CD4-positive, alpha-beta memory T cell (primary cell): ENCODE results near the gene ZNF689. TPM values are rescaled to one million over a fixed set of nuclear protein-coding genes. Genes with fewer than 3 reads are reported as not detected.
A peak's percentile ranks its signal among the peaks of the same experiment; 100 is the strongest.

Experiments
- CTCF ChIA-PET: fragments of 350-600 bp; sonication (Branson Sonifier 250); formaldehyde crosslinking; loops from one replicate; lab custom pipeline; 2021; ENCODE audit warnings: inconsistent platforms; ENCODE audit not compliant: partially characterized antibody; lab: Charles Lee
- POLR2A ChIA-PET: fragments of 350-600 bp; sonication (Branson Sonifier 250); formaldehyde crosslinking; loops from one replicate; lab custom pipeline; 2021; ENCODE audit not compliant: partially characterized antibody; lab: Charles Lee
- DNase-seq, 5 donors: peaks; one replicate each; pipeline versions ENCODE4 v3.0.0 to v3.0.0-alpha.2; 2020 to 2022; ENCODE audit warnings: mixed read lengths in 1 of 5
- H3K27ac ChIP-seq: one replicate; pipeline ENCODE4 v1.7.0; 2013; ENCODE audit warnings: low read depth, low read length
- H3K27me3 ChIP-seq: 2 replicates; pipeline ENCODE4 v1.7.0; 2013; ENCODE audit warnings: mild to moderate bottlenecking, low read length, moderate library complexity; ENCODE audit not compliant: insufficient read depth
- H3K36me3 ChIP-seq: 2 replicates; pipeline ENCODE4 v1.7.0; 2013; ENCODE audit warnings: mild to moderate bottlenecking, low read length, moderate library complexity; ENCODE audit not compliant: insufficient read depth
- H3K4me1 ChIP-seq: 2 replicates; pipeline ENCODE4 v1.7.0; 2013; ENCODE audit warnings: mild to moderate bottlenecking, low read length, moderate library complexity; ENCODE audit not compliant: insufficient read depth
- H3K4me3 ChIP-seq, 2 donors: one replicate each; pipeline ENCODE4 v1.7.0; 2013; ENCODE audit warnings: low read length in 2 of 2, mild to moderate bottlenecking in 1 of 2
- H3K9me3 ChIP-seq, 2 donors: one replicate each; pipeline ENCODE4 v1.7.0; 2013; ENCODE audit warnings: low read length in 2 of 2, control low read depth in 1 of 2; ENCODE audit not compliant: control insufficient read depth in 1 of 2
- H3K27ac Mint-ChIP-seq, 7 donors: one replicate each; pipeline ENCODE4 v1.8.0; 2020 to 2021; ENCODE audit warnings: mixed read lengths in 7 of 7, mild to moderate bottlenecking in 6 of 7, inconsistent platforms in 3 of 7, moderate library complexity in 3 of 7
- H3K27me3 Mint-ChIP-seq, 2 donors: one replicate each; pipeline ENCODE4 v1.8.0; 2020 to 2021; ENCODE audit warnings: mixed read lengths in 2 of 2
- H3K36me3 Mint-ChIP-seq, 2 donors: one replicate each; pipeline ENCODE4 v1.8.0; 2020 to 2021; ENCODE audit warnings: mixed read lengths in 2 of 2, inconsistent platforms in 1 of 2, mild to moderate bottlenecking in 1 of 2
- H3K4me1 Mint-ChIP-seq, 4 donors: one replicate each; pipeline ENCODE4 v1.8.0; 2020 to 2021; ENCODE audit warnings: mixed read lengths in 4 of 4, mild to moderate bottlenecking in 1 of 4
- H3K4me3 Mint-ChIP-seq, 8 donors: one replicate each; pipeline ENCODE4 v1.8.0; 2020 to 2021; ENCODE audit warnings: mixed read lengths in 8 of 8, mild to moderate bottlenecking in 7 of 8, moderate library complexity in 6 of 8, inconsistent platforms in 3 of 8
- H3K9me3 Mint-ChIP-seq, 8 donors: one replicate each; pipeline ENCODE4 v1.8.0; 2020 to 2021; ENCODE audit warnings: mixed read lengths in 8 of 8, mild to moderate bottlenecking in 5 of 8, inconsistent platforms in 3 of 8, moderate library complexity in 1 of 8
- intact Hi-C: fragments of 100-400 bp; cut with micrococcal nuclease; formaldehyde crosslinking; loops from one replicate; pipeline ENCODE4 v1.15.1; 2023
- polyA plus RNA-seq, 2 donors: library from polyadenylated mRNA; unstranded; fragments of 300-500 nt; fragmentation: Illumina TruSeq; gene quantifications; one replicate each; pipeline ENCODE4 v1.2.3, GENCODE V29; 2021
- total RNA-seq, 2 experiments: library from RNA; stranded (reverse); gene quantifications; one replicate each; pipeline ENCODE4 v1.2.3, GENCODE V29; 2021

The ZNF689 gene
- total and polyA plus RNA-seq, 4 experiments from 2014 or later: 11.9 to 14.5 (median 13.3) TPM

DNA sequence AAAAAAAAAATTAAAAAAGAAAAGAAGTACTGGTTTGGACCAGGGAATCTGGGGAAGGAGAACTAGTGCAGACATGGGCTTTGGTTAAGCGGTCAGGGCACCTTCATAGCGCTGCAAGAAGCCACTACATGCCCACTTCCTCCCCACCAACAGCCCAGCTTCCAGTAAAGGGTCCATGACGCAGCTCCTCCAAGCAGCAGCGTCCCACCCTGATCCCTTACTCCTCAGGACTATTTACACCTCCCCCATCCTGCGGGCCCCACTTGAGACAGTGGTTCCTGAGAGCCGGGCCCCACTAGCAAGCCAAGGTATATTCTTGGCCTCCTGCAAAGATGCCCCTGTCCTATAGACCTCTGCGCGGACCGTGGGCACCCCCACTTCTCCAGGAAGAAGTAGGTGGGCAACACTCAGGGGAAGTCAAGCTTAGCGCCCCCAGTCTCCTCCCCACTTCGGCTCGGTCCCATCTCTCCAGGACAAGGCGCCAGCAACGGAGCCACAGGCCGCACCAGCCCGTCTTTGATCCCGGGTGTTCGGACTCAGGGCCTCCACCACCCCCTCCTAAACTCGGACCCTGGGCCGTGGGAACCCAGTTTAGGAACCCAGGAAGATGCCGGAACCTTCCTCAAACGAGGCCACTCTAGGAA lies 39.7 kb upstream of the ZNF689 start:
- POLR2A ChIA-PET: interaction anchor here (0.8 to 3.9 kb wide), 32 partner anchors 8 to 688 kb away, joined by 3 to 91 read pairs (median 5); partner anchors contain the start of genes ALDOA, DCTPP1, FBRS and FBXL19
- peaks cover 10 to 29% of the 10 kb centered on the region in 2 donors for H3K36me3 Mint-ChIP-seq
- no peaks in the 10 kb centered on the region for H3K27me3 ChIP-seq
- H3K4me3 Mint-ChIP-seq: peak overlapping the region; percentile 95 to 100 (median 99)
- intact Hi-C loops: loop anchor here (1.0 kb wide), 6 partner anchors 8 to 78 kb away; partner anchors contain the start of genes FBRS, ZNF689 and ZNF785
- peak overlapping the region; percentile 97 to 100 (median 99) for H3K27ac Mint-ChIP-seq
- H3K4me1 ChIP-seq: peaks cover 20% of the 10 kb centered on the region
- peaks cover 0 to 2% of the 10 kb centered on the region in 2 donors for H3K27me3 Mint-ChIP-seq
- H3K36me3 ChIP-seq: peaks cover 22% of the 10 kb centered on the region
- peaks cover 11 to 32% (median 18%) of the 10 kb centered on the region in 4 donors for H3K4me1 Mint-ChIP-seq
- CTCF ChIA-PET: interaction anchor here (0.8 to 2.4 kb wide), 17 partner anchors 9 to 948 kb away, joined by 3 to 11 read pairs (median 5); partner anchors contain the start of genes DCTPP1, ZNF689, ZNF747 and ZNF785
- no peaks in the 10 kb centered on the region for H3K9me3 ChIP-seq
- peak in 3 of 5 donors; percentile 12 to 20 (median 13) for DNase-seq
- H3K27ac ChIP-seq: peak overlapping the region; percentile 96
- H3K4me3 ChIP-seq: peak overlapping the region in 1 of 2 donors; percentile 99
- no peaks in the 10 kb centered on the region for H3K9me3 Mint-ChIP-seq

- H3K4me3 ChIP-seq: no peak overlapping the region
- no peaks in the 10 kb centered on the region for H3K27me3 ChIP-seq
- Mint-ChIP-seq H3K27ac (no peak overlapping the region), H3K27me3 (peaks cover 0 to 2% of the 10 kb centered on the region in 2 donors), H3K9me3 (no peaks in the 10 kb centered on the region), H3K36me3 (peaks cover 0 to 15% of the 10 kb centered on the region in 2 donors), H3K4me3 (no peak overlapping the region), H3K4me1 (peaks cover 7 to 22% (median 12%) of the 10 kb centered on the region in 4 donors)
- peaks cover 16% of the 10 kb centered on the region for H3K4me1 ChIP-seq
- no peaks in the 10 kb centered on the region for H3K9me3 ChIP-seq
- no peak overlapping the region for H3K27ac ChIP-seq
- POLR2A ChIA-PET: no interaction called here
- CTCF ChIA-PET: no interaction called here
- H3K36me3 ChIP-seq: peaks cover under 1% of the 10 kb centered on the region
- intact Hi-C loops: no loop called here
- DNase-seq: no peak
These were observed 37.0 kb upstream of the ZNF689 start for GRCh38 chr16:30647274-30647571.

DNA sequence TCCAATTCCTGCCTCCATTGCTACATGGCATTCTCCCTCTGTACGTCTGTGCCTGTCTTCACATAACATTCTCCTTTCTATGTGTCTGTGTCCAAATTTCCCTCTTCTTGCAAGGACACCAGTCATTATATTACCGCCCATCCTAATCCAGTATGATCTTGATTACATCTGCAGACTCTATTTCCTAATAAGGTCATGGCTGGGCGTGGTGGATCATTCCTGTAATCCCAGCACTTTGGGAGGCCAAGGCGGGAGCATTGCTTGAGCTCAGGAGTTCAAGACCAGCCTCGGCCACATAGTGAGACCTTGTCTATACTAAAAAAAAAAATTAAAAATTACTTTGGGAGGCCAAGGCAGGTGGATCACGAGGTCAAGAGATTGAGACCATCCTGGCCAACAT lies 35.5 kb upstream of the ZNF689 start:
- DNase-seq: no peak
- no peak overlapping the region for H3K4me3 ChIP-seq
- Mint-ChIP-seq H3K4me1 (peaks cover 2 to 11% (median 6%) of the 10 kb centered on the region in 4 donors), H3K27me3 (peaks cover 0 to 2% of the 10 kb centered on the region in 2 donors), H3K9me3 (no peaks in the 10 kb centered on the region), H3K36me3 (peaks cover 0 to 4% of the 10 kb centered on the region in 2 donors), H3K4me3 (no peak overlapping the region), H3K27ac (peak overlapping the region in 1 of 7 donors; percentile 17)
- no peaks in the 10 kb centered on the region for H3K36me3 ChIP-seq
- H3K27ac ChIP-seq: no peak overlapping the region
- no peaks in the 10 kb centered on the region for H3K9me3 ChIP-seq
- CTCF ChIA-PET: interaction anchor here (0.6 to 1.8 kb wide), 4 partner anchors 12 to 49 kb away, joined by 3 to 6 read pairs (median 4); no protein-coding TSS in a partner anchor
- intact Hi-C loops: no loop called here
- H3K27me3 ChIP-seq: no peaks in the 10 kb centered on the region
- POLR2A ChIA-PET: interaction anchor here (1.3 kb wide), 1 partner anchor 13 kb away, joined by 5 read pairs; the partner anchor contains the start of gene FBRS
- H3K4me1 ChIP-seq: peaks cover 10% of the 10 kb centered on the region

GRCh38 chr16:30644334-30644830 lies 34.2 kb upstream of the ZNF689 start:
- ChIA-PET CTCF (interaction anchor here (1.0 kb wide), 1 partner anchor 18 kb away, joined by 6 read pairs; no protein-coding TSS in a partner anchor), POLR2A (interaction anchor here (0.6 kb wide), 1 partner anchor 523 kb away, joined by 3 read pairs; no protein-coding TSS in a partner anchor)
- Mint-ChIP-seq H3K36me3 (no peaks in the 10 kb centered on the region), H3K27me3 (peaks cover 0 to 2% of the 10 kb centered on the region in 2 donors), H3K4me3 (no peak overlapping the region), H3K27ac (no peak overlapping the region), H3K4me1 (no peaks in the 10 kb centered on the region), H3K9me3 (no peaks in the 10 kb centered on the region)
- H3K4me3 ChIP-seq: no peak overlapping the region
- H3K36me3 ChIP-seq: no peaks in the 10 kb centered on the region
- H3K27ac ChIP-seq: no peak overlapping the region
- H3K4me1 ChIP-seq: peaks cover 1% of the 10 kb centered on the region
- intact Hi-C loops: no loop called here
- DNase-seq: no peak
- H3K9me3 ChIP-seq: no peaks in the 10 kb centered on the region
- no peaks in the 10 kb centered on the region for H3K27me3 ChIP-seq

GRCh38 chr16:30641378-30641982 lies 31.3 kb upstream of the ZNF689 start:
- H3K27me3 Mint-ChIP-seq: peaks cover 0 to 2% of the 10 kb centered on the region in 2 donors
- no peak for DNase-seq
- Histone ChIP-seq H3K4me1 (no peaks in the 10 kb centered on the region), H3K27me3 (no peaks in the 10 kb centered on the region), H3K36me3 (no peaks in the 10 kb centered on the region), H3K4me3 (no peak overlapping the region), H3K27ac (no peak overlapping the region), H3K9me3 (no peaks in the 10 kb centered on the region)
- H3K36me3 Mint-ChIP-seq: no peaks in the 10 kb centered on the region
- no peak overlapping the region for H3K4me3 Mint-ChIP-seq
- H3K4me1 Mint-ChIP-seq: no peaks in the 10 kb centered on the region
- H3K27ac Mint-ChIP-seq: no peak overlapping the region
- CTCF ChIA-PET: interaction anchor here (0.8 to 2.0 kb wide), 3 partner anchors 26 to 52 kb away, joined by 3 to 4 read pairs (median 3); no protein-coding TSS in a partner anchor
- POLR2A ChIA-PET: interaction anchor here (0.7 to 1.1 kb wide), 2 partner anchors 9 to 122 kb away, joined by 3 read pairs; partner anchors contain the start of gene PRR14
- no peaks in the 10 kb centered on the region for H3K9me3 Mint-ChIP-seq
- intact Hi-C loops: no loop called here

- intact Hi-C loops: no loop called here
- no peak overlapping the region for H3K4me3 Mint-ChIP-seq
- no peaks in the 10 kb centered on the region for H3K9me3 Mint-ChIP-seq
These were observed 27.8 kb upstream of the ZNF689 start for GRCh38 chr16:30637944-30638343.

More at GRCh38 chr16:30637944-30638343, 27.8 kb upstream of the ZNF689 start:
- Mint-ChIP-seq H3K36me3 (peaks cover 0 to 4% of the 10 kb centered on the region in 2 donors), H3K27ac (peak overlapping the region in 2 of 7 donors; percentile 53 to 68), H3K4me1 (peaks cover 2 to 16% (median 10%) of the 10 kb centered on the region in 4 donors), H3K27me3 (no peaks in the 10 kb centered on the region)
- no peaks in the 10 kb centered on the region for H3K9me3 ChIP-seq
- no peaks in the 10 kb centered on the region for H3K36me3 ChIP-seq
- H3K27ac ChIP-seq: no peak overlapping the region
- DNase-seq: peak in 4 of 5 donors; percentile 35 to 54 (median 36)
- POLR2A ChIA-PET: interaction anchor here (1.0 to 1.4 kb wide), 3 partner anchors 9 to 267 kb away, joined by 3 to 4 read pairs (median 3); partner anchors contain the start of gene TBC1D10B
- no peaks in the 10 kb centered on the region for H3K27me3 ChIP-seq
- no peak overlapping the region for H3K4me3 ChIP-seq
- CTCF ChIA-PET: interaction anchor here (1.0 to 1.7 kb wide), 5 partner anchors 9 to 102 kb away, joined by 3 to 12 read pairs (median 4); no protein-coding TSS in a partner anchor
- peaks cover 13% of the 10 kb centered on the region for H3K4me1 ChIP-seq
